Testis (tissue), 2 donors: ENCODE results near the gene PRUNE2.

Experiments used
- POLR2A ChIP-seq: fragments of 450-650 bp; IDR thresholded peaks from one replicate; pipeline ENCODE4 v1.6.1; 2017; ENCODE audit warnings: antibody characterized with exemption, mild to moderate bottlenecking, moderate library complexity
- TF ChIP-seq, protein P1 (sequence below), 3 experiments: fragments of 450-650 bp in 2 of 3; fragments of 200-600 bp in 1 of 3; sonication (generic) in 1 of 3; IDR thresholded peaks; one replicate each; pipeline ENCODE4 v1.5.1; 2016 to 2019; ENCODE audit warnings: antibody characterized with exemption in 3 of 3, mild to moderate bottlenecking in 2 of 3, moderate library complexity in 1 of 3

DNA sequence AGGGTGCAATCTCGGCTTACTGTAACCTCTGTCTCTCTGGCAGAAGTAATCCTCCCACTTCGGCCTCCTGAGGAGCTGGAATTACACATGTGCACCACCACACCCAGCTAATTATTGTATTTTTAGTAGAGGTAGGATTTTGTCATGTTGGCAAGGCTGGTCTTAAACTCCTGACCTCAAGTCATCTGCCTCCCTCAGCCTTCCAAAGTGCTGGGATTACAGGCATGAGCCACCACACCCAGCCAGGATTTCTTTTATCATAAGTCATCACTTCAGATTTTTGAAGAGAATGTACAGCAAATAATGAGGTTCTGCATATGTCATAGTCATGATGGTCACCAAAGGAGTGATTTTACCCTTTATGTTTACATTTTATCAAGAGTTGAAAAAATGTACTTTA is 338.8 kb downstream of the PRUNE2 start:
- TF ChIP-seq, protein P1, sequence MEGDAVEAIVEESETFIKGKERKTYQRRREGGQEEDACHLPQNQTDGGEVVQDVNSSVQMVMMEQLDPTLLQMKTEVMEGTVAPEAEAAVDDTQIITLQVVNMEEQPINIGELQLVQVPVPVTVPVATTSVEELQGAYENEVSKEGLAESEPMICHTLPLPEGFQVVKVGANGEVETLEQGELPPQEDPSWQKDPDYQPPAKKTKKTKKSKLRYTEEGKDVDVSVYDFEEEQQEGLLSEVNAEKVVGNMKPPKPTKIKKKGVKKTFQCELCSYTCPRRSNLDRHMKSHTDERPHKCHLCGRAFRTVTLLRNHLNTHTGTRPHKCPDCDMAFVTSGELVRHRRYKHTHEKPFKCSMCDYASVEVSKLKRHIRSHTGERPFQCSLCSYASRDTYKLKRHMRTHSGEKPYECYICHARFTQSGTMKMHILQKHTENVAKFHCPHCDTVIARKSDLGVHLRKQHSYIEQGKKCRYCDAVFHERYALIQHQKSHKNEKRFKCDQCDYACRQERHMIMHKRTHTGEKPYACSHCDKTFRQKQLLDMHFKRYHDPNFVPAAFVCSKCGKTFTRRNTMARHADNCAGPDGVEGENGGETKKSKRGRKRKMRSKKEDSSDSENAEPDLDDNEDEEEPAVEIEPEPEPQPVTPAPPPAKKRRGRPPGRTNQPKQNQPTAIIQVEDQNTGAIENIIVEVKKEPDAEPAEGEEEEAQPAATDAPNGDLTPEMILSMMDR (IDR thresholded peaks at IDR 0.05), result no peak
- TF ChIP-seq POLR2A, result no peak
